B cell (primary cell): ENCODE results near the gene PJVK. TPM values are rescaled to one million over a fixed set of nuclear protein-coding genes. Genes with fewer than 3 reads are reported as not detected.
"Not testable (repeated sequence)": the region's sequence is repeated elsewhere in the genome, so short reads cannot be mapped to it uniquely, and the experiment has no call there.

ENCODE experiments used
- ATAC-seq: fragments of 200-7000 bp; cut with Tn5 transposase; one replicate; pipeline ENCODE4 v1.10.0; 2021; ENCODE audit warnings: low read depth, mild to moderate bottlenecking, moderate number of reproducible peaks, moderate library complexity
- CTCF ChIA-PET: fragments of 350-600 bp; sonication (Branson Sonifier 250); formaldehyde crosslinking; loops from one replicate; lab custom pipeline; 2021; ENCODE audit warnings: antibody characterized with exemption, inconsistent platforms; lab: Charles Lee
- POLR2A ChIA-PET: fragments of 350-600 bp; sonication (Branson Sonifier 250); formaldehyde crosslinking; loops from one replicate; lab custom pipeline; 2021; ENCODE audit warnings: antibody characterized with exemption; lab: Charles Lee
- DNase-seq: peaks from one replicate; pipeline ENCODE4 v3.0.0; 2013
- H2AFZ ChIP-seq: 2 replicates; pipeline ENCODE4 v1.6.1; 2012; ENCODE audit warnings: mild to moderate bottlenecking, low read depth, low read length; ENCODE audit not compliant: insufficient read depth, poor library complexity, severe bottlenecking
- H3K27ac ChIP-seq, 2 donors: 1 replicate in 1 of 2; 2 replicates in 1 of 2; pipeline ENCODE4 v1.5.1; 2012 to 2013; ENCODE audit warnings: low read length in 2 of 2, mild to moderate bottlenecking in 2 of 2, moderate library complexity in 1 of 2
- H3K27me3 ChIP-seq, 4 experiments: fragments of 200-600 bp in 1 of 4; sonication (generic) in 1 of 4; replicated peaks in 1 of 4; 1 replicate in 2 of 4; 2 replicates in 2 of 4; pipeline versions ENCODE4 v1.6.1 to v1.7.0; 2013 to 2016; ENCODE audit warnings: low read length in 3 of 4, mild to moderate bottlenecking in 2 of 4, mixed read lengths in 1 of 4, moderate library complexity in 1 of 4; ENCODE audit not compliant: insufficient read depth in 4 of 4, control insufficient read depth in 3 of 4; ENCODE audit errors: control extremely low read depth in 1 of 4
- H3K36me3 ChIP-seq, 2 experiments: replicated peaks in 1 of 2; 1 replicate in 1 of 2; 2 replicates in 1 of 2; pipeline versions ENCODE4 v1.6.1 to v1.7.1; 2013; ENCODE audit warnings: low read length in 1 of 2; ENCODE audit not compliant: insufficient read depth in 2 of 2, control insufficient read depth in 1 of 2; ENCODE audit errors: control extremely low read depth in 1 of 2, extremely low read depth in 1 of 2
- H3K4me1 ChIP-seq, 2 donors: fragments of 200-600 bp in 1 of 2; sonication (generic) in 1 of 2; 1 replicate in 1 of 2; 2 replicates in 1 of 2; pipeline versions ENCODE4 v1.5.1 to v1.6.1; 2013 to 2017; ENCODE audit warnings: low read length in 2 of 2; ENCODE audit not compliant: control insufficient read depth in 2 of 2, insufficient read depth in 2 of 2
- H3K4me2 ChIP-seq: replicated peaks from 2 replicates; pipeline ENCODE3; 2012; ENCODE audit warnings: mild to moderate bottlenecking, low read depth, low read length; ENCODE audit not compliant: poor library complexity, severe bottlenecking
- H3K4me3 ChIP-seq, 5 experiments: fragments of 200-600 bp in 1 of 5; sonication (generic) in 1 of 5; 1 replicate in 3 of 5; 2 replicates in 2 of 5; pipeline versions ENCODE4 v1.5.1 to v1.7.0; 2011 to 2016; ENCODE audit warnings: low read length in 4 of 5, mild to moderate bottlenecking in 4 of 5, low read depth in 2 of 5, control low read depth in 1 of 5, moderate library complexity in 1 of 5; ENCODE audit not compliant: insufficient read depth in 1 of 5; ENCODE audit errors: control extremely low read depth in 1 of 5, extremely low read depth in 1 of 5
- H3K79me2 ChIP-seq: fragments of 200-600 bp; sonication (generic); one replicate; pipeline ENCODE4 v1.6.0; 2016; ENCODE audit warnings: low read length; ENCODE audit not compliant: control insufficient read depth, insufficient read depth
- H3K9ac ChIP-seq: fragments of 200-600 bp; sonication (generic); 2 replicates; pipeline ENCODE4 v1.6.1; 2017; ENCODE audit warnings: mild to moderate bottlenecking, low read length, moderate library complexity
- H3K9me3 ChIP-seq, 3 donors: one replicate each; pipeline versions ENCODE4 v1.6.1 to v1.7.1; 2013; ENCODE audit warnings: low read length in 2 of 3; ENCODE audit not compliant: control insufficient read depth in 2 of 3, insufficient read depth in 1 of 3; ENCODE audit errors: control extremely low read depth in 1 of 3
- H4K20me1 ChIP-seq: 2 replicates; pipeline ENCODE4 v1.6.0; 2012; ENCODE audit warnings: mild to moderate bottlenecking, low read length; ENCODE audit not compliant: insufficient read depth, control insufficient read depth, poor library complexity, severe bottlenecking
- H3K27ac Mint-ChIP-seq: one replicate; pipeline ENCODE4 v1.8.0; 2021; ENCODE audit warnings: mixed read lengths
- H3K27me3 Mint-ChIP-seq: one replicate; pipeline ENCODE4 v1.8.0; 2021; ENCODE audit warnings: mixed read lengths
- H3K4me1 Mint-ChIP-seq: one replicate; pipeline ENCODE4 v1.8.0; 2021; ENCODE audit warnings: mixed read lengths
- H3K4me3 Mint-ChIP-seq: one replicate; pipeline ENCODE4 v1.8.0; 2021; ENCODE audit warnings: mixed read lengths
- H3K9me3 Mint-ChIP-seq: one replicate; pipeline ENCODE4 v1.8.0; 2022; ENCODE audit warnings: mixed read lengths; ENCODE audit not compliant: insufficient read depth
- CTCF ChIP-seq: fragments of 200-600 bp; IDR thresholded peaks from one replicate; pipeline ENCODE4 v1.8.0; 2022; ENCODE audit warnings: antibody characterized with exemption, mild to moderate bottlenecking
- EZH2 ChIP-seq: IDR thresholded peaks from 2 replicates; pipeline ENCODE4 v1.6.1; 2012; ENCODE audit warnings: borderline replicate concordance, low read depth, mild to moderate bottlenecking, moderate library complexity, low read length; ENCODE audit not compliant: insufficient read depth, poor library complexity, severe bottlenecking
- WGBS: methylation state at CpG from one replicate; pipeline ENCODE4 v1.1.5; 2013; ENCODE audit warnings: missing lambda C conversion rate; ENCODE audit not compliant: insufficient coverage; 5-methylcytosine and 5-hydroxymethylcytosine counted together
- intact Hi-C: fragments of 100-400 bp; cut with micrococcal nuclease; formaldehyde crosslinking; loops from one replicate; pipeline ENCODE4 v1.10.0; 2022
- polyA plus RNA-seq: library from polyadenylated mRNA; depleted of rRNA; stranded (reverse); fragments of >200 nt; gene quantifications from 2 replicates; pipeline ENCODE4 v1.2.3, GENCODE V29; 2012
- total RNA-seq, 2 donors: library from RNA; stranded (reverse); fragments of 120-200 nt in 1 of 2; gene quantifications; 1 replicate in 1 of 2; 2 replicates in 1 of 2; pipeline versions ENCODE4 v1.2.3 to v1.2.4, GENCODE V29; 2013 to 2022

Gene PJVK
- total and polyA plus RNA-seq, 2 donors (not counting 1 experiment from before 2014, with no cell fraction given) = 2.3 to 7.9 TPM

DNA sequence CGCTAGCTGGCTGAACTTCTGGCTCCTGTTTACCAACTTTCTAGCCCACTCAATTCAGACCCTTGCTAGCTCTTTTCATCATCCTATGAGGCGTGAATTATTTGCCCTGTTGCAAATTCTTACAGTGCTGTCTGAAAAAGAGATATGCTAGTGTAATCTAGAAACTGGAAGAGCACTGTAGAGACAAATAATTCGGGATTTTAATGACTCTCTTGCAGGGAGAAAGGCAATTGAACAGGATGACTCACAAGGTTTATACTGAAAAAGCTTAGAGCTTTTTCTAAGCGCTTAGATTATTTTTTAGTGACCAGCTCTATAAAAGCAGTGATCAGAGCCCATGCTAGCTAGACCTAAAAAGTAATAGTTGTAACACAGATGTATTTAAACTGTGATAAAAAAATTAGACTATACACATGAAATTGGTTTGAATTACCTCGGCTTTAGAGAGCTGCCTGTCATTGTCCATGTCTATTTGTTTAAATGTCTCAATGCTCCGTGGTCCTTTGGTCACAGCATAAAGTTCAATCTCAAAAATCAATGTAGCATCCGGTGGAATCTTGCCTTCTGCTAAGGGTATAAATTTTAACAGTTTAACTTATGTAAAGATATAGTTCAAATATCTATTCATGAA is 18.2 kb downstream of the PJVK start:
- Mint-ChIP-seq H3K4me1 (no peaks in the 10 kb centered on the region), H3K9me3 (no peaks in the 10 kb centered on the region), H3K4me3 (no peak overlapping the region), H3K27ac (no peak overlapping the region), H3K27me3 (no peaks in the 10 kb centered on the region)
- H3K4me3 ChIP-seq = no peak overlapping the region
- CTCF ChIA-PET = interaction anchor here (2.3 kb wide), 1 partner anchor 11 kb away, joined by 6 read pairs; no protein-coding TSS in a partner anchor
- TF ChIP-seq CTCF (no peak), EZH2 (no peak)
- H3K9ac ChIP-seq = no peak overlapping the region
- H4K20me1 ChIP-seq = no peaks in the 10 kb centered on the region
- no peaks in the 10 kb centered on the region for H3K4me1 ChIP-seq
- no peaks in the 10 kb centered on the region for H3K79me2 ChIP-seq
- ATAC-seq (no peak), DNase-seq (no peak)
- H3K27ac ChIP-seq = no peak overlapping the region
- no peaks in the 10 kb centered on the region for H3K27me3 ChIP-seq
- intact Hi-C loops = no loop called here
- no peaks in the 10 kb centered on the region for H3K9me3 ChIP-seq
- no peak overlapping the region for H3K4me2 ChIP-seq
- POLR2A ChIA-PET = no interaction called here
- H2AFZ ChIP-seq = no peak overlapping the region
- peaks cover 0 to 10% of the 10 kb centered on the region in 2 experiments for H3K36me3 ChIP-seq
- 83% methylated on average over 2 of the region's 7 CpGs for WGBS

- H3K4me2 ChIP-seq, DNase-seq, H3K4me3 Mint-ChIP-seq, H3K9ac ChIP-seq, H4K20me1 ChIP-seq, H3K27ac Mint-ChIP-seq, H3K4me3 ChIP-seq, intact Hi-C loops, H3K9me3 Mint-ChIP-seq, H3K27me3 Mint-ChIP-seq, H2AFZ ChIP-seq, H3K27ac ChIP-seq, H3K4me1 Mint-ChIP-seq, H3K9me3 ChIP-seq, H3K4me1 ChIP-seq, ATAC-seq, POLR2A ChIA-PET, H3K79me2 ChIP-seq, H3K36me3 ChIP-seq, H3K27me3 ChIP-seq, CTCF ChIA-PET: not testable (repeated sequence)
- WGBS = no CpG with 5 or more reads among the region's 5 CpGs
These were observed 20.1 kb downstream of the PJVK start for GRCh38 chr2:178471313-178471712.
